Fibroblast of villous mesenchyme (primary cell): ENCODE data around the gene ATP1A3. TPM values are rescaled to one million over a fixed set of nuclear protein-coding genes. Genes with fewer than 3 reads are reported as not detected.
A peak's percentile ranks its signal among the peaks of the same experiment; 100 is the strongest.

Experiments
- DNase-seq: peaks from one replicate; pipeline ENCODE4 v3.0.0-alpha.2; 2010; ENCODE audit warnings: low read depth
- H3K4me3 ChIP-seq: 2 replicates; pipeline ENCODE4 v1.5.1; 2011; ENCODE audit warnings: low read depth, mild to moderate bottlenecking, low read length
- total RNA-seq: library from RNA; depleted of rRNA; stranded (reverse); fragments of >200 nt; gene quantifications from 2 replicates; pipeline ENCODE4 v1.2.3, GENCODE V29; 2012
- TF ChIP-seq, protein P1 (sequence below): IDR thresholded peaks from 2 replicates; pipeline ENCODE4 v1.5.1; 2012; ENCODE audit warnings: low read depth, mild to moderate bottlenecking, low read length; ENCODE audit not compliant: insufficient read depth

Gene ATP1A3
- total RNA-seq, 1 donor: not detected

GRCh38 chr19:42033413-42033812 lies 39.4 kb upstream of the ATP1A3 start:
- TF ChIP-seq, protein P1, sequence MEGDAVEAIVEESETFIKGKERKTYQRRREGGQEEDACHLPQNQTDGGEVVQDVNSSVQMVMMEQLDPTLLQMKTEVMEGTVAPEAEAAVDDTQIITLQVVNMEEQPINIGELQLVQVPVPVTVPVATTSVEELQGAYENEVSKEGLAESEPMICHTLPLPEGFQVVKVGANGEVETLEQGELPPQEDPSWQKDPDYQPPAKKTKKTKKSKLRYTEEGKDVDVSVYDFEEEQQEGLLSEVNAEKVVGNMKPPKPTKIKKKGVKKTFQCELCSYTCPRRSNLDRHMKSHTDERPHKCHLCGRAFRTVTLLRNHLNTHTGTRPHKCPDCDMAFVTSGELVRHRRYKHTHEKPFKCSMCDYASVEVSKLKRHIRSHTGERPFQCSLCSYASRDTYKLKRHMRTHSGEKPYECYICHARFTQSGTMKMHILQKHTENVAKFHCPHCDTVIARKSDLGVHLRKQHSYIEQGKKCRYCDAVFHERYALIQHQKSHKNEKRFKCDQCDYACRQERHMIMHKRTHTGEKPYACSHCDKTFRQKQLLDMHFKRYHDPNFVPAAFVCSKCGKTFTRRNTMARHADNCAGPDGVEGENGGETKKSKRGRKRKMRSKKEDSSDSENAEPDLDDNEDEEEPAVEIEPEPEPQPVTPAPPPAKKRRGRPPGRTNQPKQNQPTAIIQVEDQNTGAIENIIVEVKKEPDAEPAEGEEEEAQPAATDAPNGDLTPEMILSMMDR: no peak
- H3K4me3 ChIP-seq: no peak overlapping the region
- DNase-seq: no peak

DNA sequence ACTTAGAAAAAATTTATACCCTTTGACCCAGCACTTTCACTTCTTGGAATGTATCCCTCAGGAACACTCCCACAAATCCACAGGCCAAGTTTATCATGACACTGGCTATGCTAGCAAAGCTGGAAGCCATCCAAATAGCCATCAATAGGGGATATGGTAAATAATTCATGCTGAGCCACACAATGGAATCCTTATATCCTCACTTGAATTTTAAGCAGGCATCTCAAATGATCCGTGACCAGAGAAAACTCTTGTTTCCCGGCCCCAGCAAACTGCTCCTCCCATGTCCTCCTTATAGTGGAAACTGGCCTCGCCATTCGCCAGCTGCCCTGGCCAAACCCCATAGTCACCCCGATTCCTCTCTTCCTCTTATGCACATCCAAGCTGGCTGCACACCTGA lies 38.4 kb upstream of the ATP1A3 start:
- no peak for DNase-seq
- TF ChIP-seq, protein P1: no peak
- H3K4me3 ChIP-seq: no peak overlapping the region

GRCh38 chr19:42030645-42031440 lies 36.8 kb upstream of the ATP1A3 start:
- H3K4me3 ChIP-seq: no peak overlapping the region
- TF ChIP-seq, protein P1: no peak
- no peak for DNase-seq

DNA sequence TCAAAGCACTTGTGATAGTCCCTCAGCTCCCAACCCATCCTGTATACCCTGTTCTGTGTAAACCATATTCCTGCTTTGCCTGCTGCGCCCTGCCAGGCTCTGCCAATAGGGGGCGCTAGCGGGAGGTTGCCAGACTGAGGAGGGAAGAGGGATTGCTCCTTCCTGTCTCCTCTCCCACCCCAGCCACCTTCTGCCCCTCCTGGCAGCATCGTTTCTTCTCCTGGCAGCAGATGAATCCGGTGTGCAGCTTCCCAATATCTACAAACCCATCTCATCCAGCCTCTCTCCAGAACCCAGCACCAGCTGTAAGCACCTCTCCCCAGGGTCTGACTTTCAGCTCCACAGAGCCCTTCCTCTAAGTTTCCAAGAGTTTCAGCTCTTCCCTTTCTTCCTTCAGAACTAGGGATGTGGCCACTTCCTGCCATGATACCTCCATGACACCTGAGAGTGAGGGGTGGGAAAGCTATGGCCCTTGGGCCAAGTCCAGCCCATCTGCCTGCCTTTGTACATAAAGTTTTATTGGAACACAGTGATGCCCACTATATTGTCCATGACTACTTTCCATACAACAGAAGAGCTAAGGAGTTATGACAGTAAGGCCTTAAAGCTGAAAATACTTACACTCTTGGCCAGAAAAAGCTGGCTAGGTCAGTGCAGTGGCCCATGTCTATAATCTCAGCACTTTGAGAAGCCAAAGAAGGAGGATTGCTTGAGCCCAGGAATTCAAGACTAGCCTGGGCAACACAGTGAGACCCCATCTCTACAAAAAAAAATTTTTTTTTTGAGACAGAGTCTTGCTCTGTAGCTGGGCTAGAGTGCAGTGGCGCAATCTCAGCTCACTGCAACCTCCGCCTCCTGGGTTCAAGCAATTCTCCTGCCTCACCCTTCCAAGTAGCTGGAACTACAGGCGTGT lies 34.5 kb upstream of the ATP1A3 start:
- no peak for DNase-seq
- TF ChIP-seq, protein P1: peak; percentile 55
- H3K4me3 ChIP-seq: no peak overlapping the region

GRCh38 chr19:42024622-42025111 lies 30.6 kb upstream of the ATP1A3 start:
- no peak overlapping the region for H3K4me3 ChIP-seq
- TF ChIP-seq, protein P1: no peak
- DNase-seq: peak; percentile 60

- TF ChIP-seq, protein P1: no peak
- no peak for DNase-seq
- no peak overlapping the region for H3K4me3 ChIP-seq
These were observed 29.9 kb upstream of the ATP1A3 start for GRCh38 chr19:42023943-42024260.
